ENCODE results near the gene REN. TPM values are rescaled to one million over a fixed set of nuclear protein-coding genes. Genes with fewer than 3 reads are reported as not detected.

REN gene
- total RNA-seq, 1 experiment from 2014 or later = not detected

- no peak for DNase-seq (ENCODE audit: low spot score)
These were observed 25.3 kb upstream of the REN start for GRCh38 chr1:204191456-204191855.

- DNase-seq (ENCODE audit: low spot score) = no peak
These were observed 24.4 kb upstream of the REN start for GRCh38 chr1:204190212-204191211.

GRCh38 chr1:204188959-204189639 is 23.0 kb upstream of the REN start:
- no peak for DNase-seq (ENCODE audit: low spot score)

GRCh38 chr1:204186597-204186996 is 20.5 kb upstream of the REN start:
- DNase-seq (ENCODE audit: low spot score) = no peak

GRCh38 chr1:204181116-204181515 is 15.0 kb upstream of the REN start:
- no peak for DNase-seq (ENCODE audit: low spot score)

GRCh38 chr1:204180133-204180532 is 14.0 kb upstream of the REN start:
- no peak for DNase-seq (ENCODE audit: low spot score)

GRCh38 chr1:204178487-204179281 is 12.5 kb upstream of the REN start:
- no peak for DNase-seq (ENCODE audit: low spot score)

GRCh38 chr1:204177133-204177532 is 11.0 kb upstream of the REN start:
- no peak for DNase-seq (ENCODE audit: low spot score)

- no peak for DNase-seq (ENCODE audit: low spot score)
These were observed 9.9 kb upstream of the REN start for GRCh38 chr1:204176049-204176448.

GRCh38 chr1:204174958-204175357 is 8.8 kb upstream of the REN start:
- no peak for DNase-seq (ENCODE audit: low spot score)

- no peak for DNase-seq (ENCODE audit: low spot score)
These were observed 6.4 kb upstream of the REN start for GRCh38 chr1:204172404-204173029.

- no peak for DNase-seq (ENCODE audit: low spot score)
These were observed 5.6 kb upstream of the REN start for GRCh38 chr1:204171751-204172178.

GRCh38 chr1:204170494-204171155 is 4.5 kb upstream of the REN start:
- DNase-seq (ENCODE audit: low spot score) = no peak

GRCh38 chr1:204169858-204170257 is 3.7 kb upstream of the REN start:
- no peak for DNase-seq (ENCODE audit: low spot score)

- no peak for DNase-seq (ENCODE audit: low spot score)
These were observed 1.6 kb upstream of the REN start for GRCh38 chr1:204167730-204168129.

GRCh38 chr1:204162494-204163074 is 3.6 kb downstream of the REN start:
- DNase-seq (ENCODE audit: low spot score) = peak; percentile 46

GRCh38 chr1:204161609-204162493 is 4.3 kb downstream of the REN start:
- no peak for DNase-seq (ENCODE audit: low spot score)

GRCh38 chr1:204157962-204158361 is 8.2 kb downstream of the REN start:
- no peak for DNase-seq (ENCODE audit: low spot score)

GRCh38 chr1:204155881-204156280 is 10.3 kb downstream of the REN start:
- DNase-seq (ENCODE audit: low spot score) = no peak
